ENCODE measurements around the gene KCNC4.
A peak's percentile ranks its signal among the peaks of the same experiment; 100 is the strongest.

Gene KCNC4

GRCh38 chr1:110233861-110234260, 23.7 kb downstream of the KCNC4 start:
- no peak for DNase-seq

GRCh38 chr1:110234691-110235090, 24.6 kb downstream of the KCNC4 start:
- DNase-seq = no peak

- no peak for DNase-seq
Measured at GRCh38 chr1:110235181-110235833, 25.2 kb downstream of the KCNC4 start.

- peak; percentile 74 to 84 for DNase-seq
Measured at GRCh38 chr1:110235834-110236682, 25.9 kb downstream of the KCNC4 start.

GRCh38 chr1:110237386-110238152, 27.5 kb downstream of the KCNC4 start:
- DNase-seq = peak; percentile 32 to 67

GRCh38 chr1:110239441-110240430, 29.6 kb downstream of the KCNC4 start:
- no peak for DNase-seq

GRCh38 chr1:110240476-110241210, 30.5 kb downstream of the KCNC4 start:
- DNase-seq = no peak

- no peak for DNase-seq
Measured at GRCh38 chr1:110241516-110241915, 31.4 kb downstream of the KCNC4 start.

- DNase-seq = no peak
Measured at GRCh38 chr1:110242062-110242461, 31.9 kb downstream of the KCNC4 start.

GRCh38 chr1:110242731-110243130, 32.6 kb downstream of the KCNC4 start:
- no peak for DNase-seq

GRCh38 chr1:110243146-110243545, 33.0 kb downstream of the KCNC4 start:
- no peak for DNase-seq

- peak in 1 of 2 donors; percentile 7 for DNase-seq
Measured at GRCh38 chr1:110243574-110243973, 33.5 kb downstream of the KCNC4 start.

- no peak for DNase-seq
Measured at GRCh38 chr1:110245876-110246620, 35.9 kb downstream of the KCNC4 start.

GRCh38 chr1:110248746-110249145, 38.6 kb downstream of the KCNC4 start:
- no peak for DNase-seq

GRCh38 chr1:110249256-110249655, 39.1 kb downstream of the KCNC4 start:
- DNase-seq = no peak

- no peak for DNase-seq
Measured at GRCh38 chr1:110250008-110250407, 39.9 kb downstream of the KCNC4 start.

GRCh38 chr1:110250749-110251148, 40.6 kb downstream of the KCNC4 start:
- DNase-seq = no peak

GRCh38 chr1:110253213-110253612, 43.1 kb downstream of the KCNC4 start:
- no peak for DNase-seq

GRCh38 chr1:110254604-110255391, 44.7 kb downstream of the KCNC4 start:
- no peak for DNase-seq

- no peak for DNase-seq
Measured at GRCh38 chr1:110255392-110255787, 45.3 kb downstream of the KCNC4 start.
